NCI-H146 treated with DMSO at 0.1 percent for 48 hours (cell line): ENCODE results near the gene DOCK3.

Source experiments
- DNase-seq: peaks from one replicate; lab custom pipeline; 2025; ENCODE audit not compliant: unreplicated experiment; lab: John Stamatoyannopoulos, UW

DOCK3 gene

GRCh38 chr3:51394541-51394940 is 719.8 kb downstream of the DOCK3 start:
- DNase-seq: no peak

DNA sequence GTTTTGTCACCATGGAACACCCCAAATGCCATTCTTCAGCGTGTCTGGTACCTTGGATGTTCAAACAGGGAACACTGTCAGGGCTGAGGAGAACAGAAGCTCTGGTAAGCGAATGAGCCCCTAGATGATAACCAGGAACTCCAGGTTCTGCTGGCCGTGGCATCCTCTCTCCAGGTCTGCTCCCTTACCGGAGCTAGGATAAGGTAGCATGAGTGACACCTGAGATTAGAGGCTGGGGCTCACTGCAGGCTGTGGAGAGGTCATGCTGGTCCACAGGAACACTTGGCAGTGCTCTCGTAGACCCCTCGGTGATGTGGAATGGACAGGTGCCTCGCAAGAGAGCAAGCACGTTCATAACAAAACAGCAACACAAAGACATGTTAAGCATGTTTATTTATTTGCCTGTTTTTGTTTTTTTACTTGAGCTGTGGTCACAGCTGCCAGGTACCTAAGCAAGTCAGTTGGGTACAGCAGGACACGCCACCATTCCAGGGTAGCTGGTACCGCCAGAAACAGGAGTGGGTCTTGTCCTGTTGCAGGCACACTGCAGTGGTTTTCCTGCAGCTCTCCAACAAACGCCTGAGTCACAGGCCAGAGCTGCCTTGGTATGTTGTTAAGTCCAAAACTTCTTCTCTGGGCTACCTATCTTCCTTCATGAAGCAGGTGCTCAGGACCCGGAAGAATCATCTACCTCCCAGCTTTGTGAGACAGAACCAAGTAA is 720.9 kb downstream of the DOCK3 start:
- DNase-seq: no peak

GRCh38 chr3:51396401-51396800 is 721.7 kb downstream of the DOCK3 start:
- DNase-seq: no peak

- no peak for DNase-seq
These were observed 722.7 kb downstream of the DOCK3 start for GRCh38 chr3:51397392-51397791.

GRCh38 chr3:51398595-51399310 is 724.0 kb downstream of the DOCK3 start:
- no peak for DNase-seq

- no peak for DNase-seq
These were observed 725.4 kb downstream of the DOCK3 start for GRCh38 chr3:51400166-51400565.

DNA sequence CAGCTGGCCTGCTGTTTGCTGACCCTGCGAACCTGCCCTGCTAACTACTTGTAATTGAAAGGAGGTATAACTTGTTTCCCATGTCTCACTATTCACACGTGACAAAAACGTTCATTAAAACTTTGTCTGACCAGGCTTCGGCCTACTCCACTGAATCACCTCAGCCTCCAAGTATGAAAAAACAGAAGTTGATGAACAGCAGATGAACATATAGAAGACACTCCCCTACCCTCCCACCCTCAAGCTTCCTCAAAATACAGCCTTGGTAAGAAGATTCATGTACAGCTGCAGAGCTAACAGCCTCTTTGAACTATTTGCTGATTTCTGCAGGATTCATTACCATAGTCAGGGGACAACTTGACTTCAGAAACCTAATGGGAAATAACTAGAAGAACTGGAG is 727.0 kb downstream of the DOCK3 start:
- DNase-seq: no peak

DNA sequence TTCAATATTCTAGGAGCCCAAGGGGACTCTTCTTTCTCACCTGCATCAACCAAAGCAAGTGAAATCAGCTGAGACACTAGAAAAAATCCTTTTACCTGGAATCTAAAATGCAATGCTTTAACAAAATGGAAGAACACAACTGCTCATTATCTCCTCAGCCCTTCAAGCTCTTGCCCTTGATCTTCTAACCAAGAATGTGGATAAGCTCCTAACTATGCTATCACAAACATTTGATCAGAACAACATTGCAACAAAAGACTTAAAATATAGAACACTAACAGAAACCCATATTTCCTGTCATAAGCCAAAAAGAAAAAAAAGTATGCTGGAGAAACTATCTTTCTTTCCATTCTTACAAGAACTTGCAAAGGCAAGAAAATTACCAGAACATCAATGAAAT is 728.9 kb downstream of the DOCK3 start:
- DNase-seq: no peak

DNA sequence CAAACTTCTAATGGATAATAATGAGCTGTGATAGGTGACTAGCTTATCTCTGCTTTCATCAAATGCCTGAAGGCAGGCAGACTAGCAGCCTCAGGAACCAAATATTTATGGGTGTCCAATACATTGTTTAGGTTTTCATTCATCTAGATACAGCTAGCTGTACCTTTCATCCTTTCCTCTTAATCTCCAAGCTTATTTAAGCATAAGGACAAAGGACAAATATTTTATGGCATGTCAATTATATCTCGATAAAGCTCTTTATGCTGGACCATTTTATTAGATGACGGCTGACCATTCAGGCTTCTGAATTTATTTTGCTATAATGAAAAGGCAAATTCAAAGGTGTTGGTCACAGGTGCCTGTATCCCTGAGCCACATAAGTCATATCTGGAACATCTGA is 733.3 kb downstream of the DOCK3 start:
- DNase-seq: no peak

- no peak for DNase-seq
These were observed 734.1 kb downstream of the DOCK3 start for GRCh38 chr3:51408813-51409212.

GRCh38 chr3:51422211-51422610 is 747.5 kb downstream of the DOCK3 start:
- no peak for DNase-seq

DNA sequence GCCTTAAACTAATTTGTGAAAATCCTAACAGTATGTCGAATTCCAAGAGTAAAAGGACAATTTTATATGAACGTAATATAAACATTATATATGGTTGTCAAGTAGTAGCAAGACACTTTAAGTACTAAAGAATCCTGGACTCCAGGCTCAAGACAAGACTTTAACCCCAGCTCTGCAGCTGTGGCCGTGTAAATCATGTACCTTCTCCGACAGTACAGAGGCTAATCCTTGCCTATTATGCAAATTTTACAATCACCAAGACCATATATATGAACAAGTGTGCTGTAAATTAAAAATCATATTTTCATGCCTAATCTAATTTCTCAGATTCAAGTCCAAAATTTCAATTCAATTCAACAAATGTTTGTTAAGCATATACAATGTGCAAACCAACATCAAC is 752.2 kb downstream of the DOCK3 start:
- no peak for DNase-seq

- DNase-seq: no peak
These were observed 754.4 kb downstream of the DOCK3 start for GRCh38 chr3:51429138-51429537.
